ENCODE measurements around the gene PPIL6.

GRCh38 chr6:109478841-109479624 is 38.6 kb upstream of the PPIL6 start:
- TF ChIP-seq CTCF (IDR thresholded peaks at IDR 0.05; ENCODE audit: low read length) (no peak), EZH2 (optimal IDR thresholded peaks at IDR 0.05; ENCODE audit: low read depth, low read length) (no peak), EZH2phosphoT487 (IDR thresholded peaks at IDR 0.05; ENCODE audit: low read length) (no peak)

Data from MM.1S (cell line).